OCI-LY1 (cell line): ENCODE data around the gene CRACR2B.

ENCODE experiments used
- H2AFZ ChIP-seq: fragments of 200-600 bp; sonication (generic), shearing (Covaris generic); 2 replicates; pipeline ENCODE4 v1.6.0; 2014; ENCODE audit warnings: antibody characterized with exemption, mild to moderate bottlenecking, low read length
- H3F3A ChIP-seq: fragments of 200-600 bp; sonication (generic), shearing (Covaris generic); 2 replicates; pipeline ENCODE4 v1.6.0; 2014; ENCODE audit warnings: mild to moderate bottlenecking, antibody characterized with exemption, low read length, moderate library complexity; ENCODE audit not compliant: insufficient read depth
- H3K27ac ChIP-seq: fragments of 200-600 bp; sonication (generic); 2 replicates; pipeline ENCODE4 v1.5.1; 2014; ENCODE audit warnings: low read length, mixed run types, mild to moderate bottlenecking, low read depth; ENCODE audit not compliant: poor library complexity, severe bottlenecking
- H3K27me3 ChIP-seq: fragments of 200-600 bp; sonication (generic); 2 replicates; pipeline ENCODE4 v1.6.0; 2014; ENCODE audit warnings: antibody characterized with exemption, mild to moderate bottlenecking, low read length, moderate library complexity; ENCODE audit not compliant: insufficient read depth
- H3K36me3 ChIP-seq: fragments of 200-600 bp; sonication (generic); 2 replicates; pipeline ENCODE4 v1.6.1; 2014; ENCODE audit warnings: mild to moderate bottlenecking, antibody characterized with exemption, low read length, moderate library complexity, mixed read lengths; ENCODE audit not compliant: insufficient read depth
- H3K4me1 ChIP-seq: fragments of 200-600 bp; sonication (generic); 2 replicates; pipeline ENCODE4 v1.5.1; 2014; ENCODE audit warnings: mild to moderate bottlenecking, low read length, moderate library complexity; ENCODE audit not compliant: insufficient read depth, severe bottlenecking
- H3K4me2 ChIP-seq: fragments of 200-600 bp; sonication (generic), shearing (Covaris generic); 2 replicates; pipeline ENCODE4 v1.6.1; 2014; ENCODE audit warnings: low read length
- H3K4me3 ChIP-seq: fragments of 200-600 bp; sonication (generic); 2 replicates; pipeline ENCODE4 v1.5.1; 2014; ENCODE audit warnings: low read length, low read depth, mild to moderate bottlenecking, mixed read lengths; ENCODE audit not compliant: poor library complexity, severe bottlenecking
- H3K79me2 ChIP-seq: fragments of 200-600 bp; shearing (Covaris generic); 2 replicates; pipeline ENCODE4 v1.6.1; 2016; ENCODE audit warnings: mixed run types, low read length, mixed read lengths; ENCODE audit not compliant: insufficient read depth
- H3K9ac ChIP-seq: fragments of 200-600 bp; sonication (generic), shearing (Covaris generic); 2 replicates; pipeline ENCODE4 v1.6.1; 2014; ENCODE audit warnings: mild to moderate bottlenecking, low read length, mixed read lengths
- H3K9me2 ChIP-seq: fragments of 200-600 bp; sonication (generic), shearing (Covaris generic); 2 replicates; pipeline ENCODE4 v1.6.1; 2014; ENCODE audit warnings: low read depth, mild to moderate bottlenecking, low read length, mixed read lengths
- H3K9me3 ChIP-seq: fragments of 200-600 bp; shearing (Covaris generic); 2 replicates; pipeline ENCODE4 v1.6.1; 2014; ENCODE audit warnings: low read length, mixed read lengths
- H4K20me1 ChIP-seq: fragments of 200-600 bp; sonication (generic), shearing (Covaris generic); 2 replicates; pipeline ENCODE4 v1.6.0; 2016; ENCODE audit warnings: mild to moderate bottlenecking, low read length; ENCODE audit not compliant: insufficient read depth
- CTCF ChIP-seq: fragments of 200-600 bp; sonication (generic), shearing (Covaris generic); IDR thresholded peaks from 2 replicates; pipeline ENCODE4 v1.5.1; 2017; ENCODE audit warnings: mild to moderate bottlenecking, antibody characterized with exemption, low read length, moderate library complexity, mixed read lengths
- EZH2 ChIP-seq: fragments of 200-600 bp; sonication (generic), shearing (Covaris generic); IDR thresholded peaks from 2 replicates; pipeline ENCODE4 v1.8.0; 2017; ENCODE audit warnings: borderline replicate concordance, mixed run types, mild to moderate bottlenecking, antibody characterized with exemption, low read length, moderate library complexity, mixed read lengths

Gene CRACR2B

DNA sequence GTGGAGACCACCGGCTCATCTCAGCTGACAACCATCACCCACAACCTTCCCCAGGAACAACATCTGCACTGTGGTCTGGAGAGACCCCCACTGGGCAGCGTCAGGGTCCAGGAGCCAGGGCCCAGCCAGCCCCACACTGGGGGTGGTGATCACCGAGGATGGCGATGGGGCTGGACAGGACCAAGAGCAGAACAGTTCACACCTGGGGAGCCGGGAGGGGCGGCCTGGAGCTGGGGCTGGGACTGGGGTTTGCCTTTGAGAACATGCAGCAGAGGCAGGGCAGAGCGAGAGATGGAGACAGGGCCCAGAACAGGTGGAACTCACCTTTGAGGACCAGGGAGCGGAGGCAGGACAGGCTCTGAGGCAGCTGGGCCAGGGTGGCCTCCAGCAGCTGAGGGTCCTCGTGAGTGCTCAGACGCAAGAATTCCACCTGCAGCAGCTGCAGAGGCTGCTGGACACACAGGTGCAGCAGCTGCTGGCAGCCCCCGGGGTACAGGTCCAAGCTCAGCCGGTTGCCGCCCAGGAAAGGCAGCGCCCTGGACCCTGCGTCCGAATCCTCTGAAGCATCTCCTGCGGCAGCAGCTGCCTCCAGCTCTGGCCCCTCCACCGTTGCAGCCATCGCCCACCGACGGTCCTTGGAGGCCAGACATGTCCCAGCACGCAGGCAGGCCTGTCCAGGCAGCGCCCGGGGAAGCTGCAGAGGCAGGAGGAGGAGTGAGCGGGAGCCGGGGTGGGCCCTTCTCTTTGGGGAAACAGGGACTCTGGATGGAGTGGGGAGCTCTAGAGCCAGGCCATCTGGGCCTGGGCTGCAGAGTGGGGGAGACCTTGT, 23.7 kb upstream of the CRACR2B start:
- Histone ChIP-seq H3F3A (no peaks in the 10 kb centered on the region), H2AFZ (no peak overlapping the region), H3K9me3 (no peaks in the 10 kb centered on the region), H3K4me2 (peak overlapping the region; percentile 87), H3K79me2 (no peaks in the 10 kb centered on the region), H3K4me1 (peaks cover 40% of the 10 kb centered on the region), H3K36me3 (peaks cover 37% of the 10 kb centered on the region), H4K20me1 (no peaks in the 10 kb centered on the region), H3K9me2 (no peaks in the 10 kb centered on the region), H3K9ac (peak overlapping the region; percentile 87), H3K27ac (peak overlapping the region; percentile 72), H3K4me3 (peak overlapping the region; percentile 72), H3K27me3 (no peaks in the 10 kb centered on the region)
- no peak for TF ChIP-seq CTCF
- TF ChIP-seq EZH2: no peak

DNA sequence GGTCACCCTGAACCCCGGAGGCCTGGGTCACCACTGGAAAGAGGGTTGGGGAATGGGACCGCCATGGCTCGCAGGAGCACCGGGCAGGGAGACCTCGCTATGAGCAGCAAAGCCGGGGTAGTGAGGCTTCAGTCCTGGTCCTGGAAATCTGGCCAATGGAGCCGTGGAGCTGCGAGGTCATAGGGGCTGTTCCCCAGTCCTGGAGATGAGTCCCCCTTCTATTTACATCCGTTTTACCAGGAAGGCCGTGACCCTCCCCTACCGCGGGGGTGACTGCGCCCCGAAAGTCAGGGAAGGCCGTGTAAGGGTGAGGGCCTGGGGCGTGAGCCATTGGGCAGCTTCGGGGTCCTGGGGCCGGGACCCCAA, 23.1 kb upstream of the CRACR2B start:
- Histone ChIP-seq H4K20me1 (no peaks in the 10 kb centered on the region), H3K36me3 (peaks cover 33% of the 10 kb centered on the region), H3K4me2 (peak overlapping the region; percentile 87), H3K4me1 (peaks cover 40% of the 10 kb centered on the region), H2AFZ (no peak overlapping the region), H3K79me2 (no peaks in the 10 kb centered on the region), H3K4me3 (peak overlapping the region; percentile 72), H3K9me2 (no peaks in the 10 kb centered on the region), H3K27me3 (no peaks in the 10 kb centered on the region), H3F3A (no peaks in the 10 kb centered on the region), H3K27ac (peak overlapping the region; percentile 72), H3K9me3 (no peaks in the 10 kb centered on the region), H3K9ac (peak overlapping the region; percentile 87)
- TF ChIP-seq EZH2 (no peak), CTCF (no peak)

- no peaks in the 10 kb centered on the region for H3K9me2 ChIP-seq
- H3K9me3 ChIP-seq: no peaks in the 10 kb centered on the region
- H3K9ac ChIP-seq: peak overlapping the region; percentile 91
- peaks cover 53% of the 10 kb centered on the region for H3K4me1 ChIP-seq
- no peak overlapping the region for H2AFZ ChIP-seq
- TF ChIP-seq CTCF: peak; percentile 21; the same call in 1 of the 2 replicates
- TF ChIP-seq EZH2: no peak
- no peaks in the 10 kb centered on the region for H3K27me3 ChIP-seq
- H3K27ac ChIP-seq: peak overlapping the region; percentile 89
- no peaks in the 10 kb centered on the region for H4K20me1 ChIP-seq
- H3K79me2 ChIP-seq: peaks cover 15% of the 10 kb centered on the region
- no peaks in the 10 kb centered on the region; the same call in 1 of the 2 replicates for H3F3A ChIP-seq
- peak overlapping the region; percentile 83 for H3K4me3 ChIP-seq
- H3K36me3 ChIP-seq: peaks cover 36% of the 10 kb centered on the region
- peak overlapping the region; percentile 88 for H3K4me2 ChIP-seq
Measured at GRCh38 chr11:808427-809286, 19.1 kb upstream of the CRACR2B start.
